ENCODE results near the gene PTPRO. TPM values are rescaled to one million over a fixed set of nuclear protein-coding genes. Genes with fewer than 3 reads are reported as not detected.
A peak's percentile ranks its signal among the peaks of the same experiment; 100 is the strongest.

PTPRO gene
- total RNA-seq, 1 donor, result under 0.01 TPM

DNA sequence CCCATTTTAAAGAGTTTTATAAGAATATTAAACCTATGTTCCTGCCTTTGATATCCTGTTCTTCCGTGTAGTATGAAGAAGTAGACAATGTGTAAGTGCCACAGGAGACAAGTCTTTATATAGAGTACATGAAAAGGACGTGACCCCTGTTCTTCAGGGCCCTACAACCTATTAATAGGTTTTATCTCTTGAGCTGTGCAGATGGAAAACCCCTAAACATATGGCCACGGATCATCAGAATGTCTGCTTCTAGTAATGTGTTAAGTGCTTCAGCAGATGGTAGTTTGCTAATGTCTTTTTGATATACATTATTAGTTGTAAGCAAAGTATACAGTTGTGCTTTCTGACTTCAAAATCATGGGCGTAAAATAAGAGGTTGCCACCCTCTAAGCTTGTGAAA, 228.5 kb downstream of the PTPRO start:
- Histone ChIP-seq H3K27ac (ENCODE audit: low read depth, low read length) (no peak overlapping the region), H3K36me3 (ENCODE audit: insufficient read depth, low read length) (no peaks in the 10 kb centered on the region), H3K9me3 (ENCODE audit: low read depth, low read length) (no peaks in the 10 kb centered on the region), H3K79me2 (ENCODE audit: insufficient read depth, low read length) (no peaks in the 10 kb centered on the region), H4K20me1 (ENCODE audit: insufficient read depth, low read length) (no peaks in the 10 kb centered on the region), H3K4me2 (ENCODE audit: insufficient read depth, low read length) (no peak overlapping the region), H3K4me1 (ENCODE audit: insufficient read depth, low read length) (no peaks in the 10 kb centered on the region), H3K4me3 (ENCODE audit: insufficient read depth, low read length) (no peak overlapping the region), H2AFZ (ENCODE audit: low read length) (no peak overlapping the region), H3K27me3 (ENCODE audit: insufficient read depth, low read length) (no peaks in the 10 kb centered on the region)
- TF ChIP-seq, protein P1, sequence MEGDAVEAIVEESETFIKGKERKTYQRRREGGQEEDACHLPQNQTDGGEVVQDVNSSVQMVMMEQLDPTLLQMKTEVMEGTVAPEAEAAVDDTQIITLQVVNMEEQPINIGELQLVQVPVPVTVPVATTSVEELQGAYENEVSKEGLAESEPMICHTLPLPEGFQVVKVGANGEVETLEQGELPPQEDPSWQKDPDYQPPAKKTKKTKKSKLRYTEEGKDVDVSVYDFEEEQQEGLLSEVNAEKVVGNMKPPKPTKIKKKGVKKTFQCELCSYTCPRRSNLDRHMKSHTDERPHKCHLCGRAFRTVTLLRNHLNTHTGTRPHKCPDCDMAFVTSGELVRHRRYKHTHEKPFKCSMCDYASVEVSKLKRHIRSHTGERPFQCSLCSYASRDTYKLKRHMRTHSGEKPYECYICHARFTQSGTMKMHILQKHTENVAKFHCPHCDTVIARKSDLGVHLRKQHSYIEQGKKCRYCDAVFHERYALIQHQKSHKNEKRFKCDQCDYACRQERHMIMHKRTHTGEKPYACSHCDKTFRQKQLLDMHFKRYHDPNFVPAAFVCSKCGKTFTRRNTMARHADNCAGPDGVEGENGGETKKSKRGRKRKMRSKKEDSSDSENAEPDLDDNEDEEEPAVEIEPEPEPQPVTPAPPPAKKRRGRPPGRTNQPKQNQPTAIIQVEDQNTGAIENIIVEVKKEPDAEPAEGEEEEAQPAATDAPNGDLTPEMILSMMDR (IDR thresholded peaks at IDR 0.05; ENCODE audit: extremely low read depth, low read depth, low read length), result no peak
- no peak for DNase-seq (ENCODE audit: insufficient read length, low spot score, missing footprints)

- TF ChIP-seq, protein P1 (IDR thresholded peaks at IDR 0.05; ENCODE audit: extremely low read depth, low read depth, low read length), result no peak
Observed at GRCh38 chr12:15555446-15555845, 233.1 kb downstream of the PTPRO start.

GRCh38 chr12:15556411-15557102, 234.2 kb downstream of the PTPRO start:
- no peak for DNase-seq (ENCODE audit: insufficient read length, low spot score, missing footprints)
- H2AFZ ChIP-seq (ENCODE audit: low read length), result no peak overlapping the region
- H4K20me1 ChIP-seq (ENCODE audit: insufficient read depth, low read length), result no peaks in the 10 kb centered on the region
- H3K4me1 ChIP-seq (ENCODE audit: insufficient read depth, low read length), result peaks cover 13% of the 10 kb centered on the region
- no peaks in the 10 kb centered on the region for H3K79me2 ChIP-seq (ENCODE audit: insufficient read depth, low read length)
- TF ChIP-seq, protein P1 (IDR thresholded peaks at IDR 0.05; ENCODE audit: extremely low read depth, low read depth, low read length), result no peak
- no peaks in the 10 kb centered on the region for H3K27me3 ChIP-seq (ENCODE audit: insufficient read depth, low read length)
- H3K36me3 ChIP-seq (ENCODE audit: insufficient read depth, low read length), result no peaks in the 10 kb centered on the region
- H3K27ac ChIP-seq (ENCODE audit: low read depth, low read length), result no peak overlapping the region
- no peak overlapping the region for H3K4me3 ChIP-seq (ENCODE audit: insufficient read depth, low read length)
- no peaks in the 10 kb centered on the region for H3K9me3 ChIP-seq (ENCODE audit: low read depth, low read length)
- no peak overlapping the region for H3K4me2 ChIP-seq (ENCODE audit: insufficient read depth, low read length)

More at GRCh38 chr12:15555446-15555845, 233.1 kb downstream of the PTPRO start:
- no peaks in the 10 kb centered on the region for H3K27me3 ChIP-seq (ENCODE audit: insufficient read depth, low read length)
- no peaks in the 10 kb centered on the region for H3K36me3 ChIP-seq (ENCODE audit: insufficient read depth, low read length)
- H4K20me1 ChIP-seq (ENCODE audit: insufficient read depth, low read length), result no peaks in the 10 kb centered on the region
- no peaks in the 10 kb centered on the region for H3K79me2 ChIP-seq (ENCODE audit: insufficient read depth, low read length)
- no peak overlapping the region for H3K4me3 ChIP-seq (ENCODE audit: insufficient read depth, low read length)
- no peaks in the 10 kb centered on the region for H3K9me3 ChIP-seq (ENCODE audit: low read depth, low read length)
- H2AFZ ChIP-seq (ENCODE audit: low read length), result no peak overlapping the region
- H3K4me1 ChIP-seq (ENCODE audit: insufficient read depth, low read length), result peaks cover 13% of the 10 kb centered on the region
- no peak overlapping the region for H3K27ac ChIP-seq (ENCODE audit: low read depth, low read length)
- no peak overlapping the region for H3K4me2 ChIP-seq (ENCODE audit: insufficient read depth, low read length)
- DNase-seq (ENCODE audit: insufficient read length, low spot score, missing footprints), result peak; percentile 15

DNA sequence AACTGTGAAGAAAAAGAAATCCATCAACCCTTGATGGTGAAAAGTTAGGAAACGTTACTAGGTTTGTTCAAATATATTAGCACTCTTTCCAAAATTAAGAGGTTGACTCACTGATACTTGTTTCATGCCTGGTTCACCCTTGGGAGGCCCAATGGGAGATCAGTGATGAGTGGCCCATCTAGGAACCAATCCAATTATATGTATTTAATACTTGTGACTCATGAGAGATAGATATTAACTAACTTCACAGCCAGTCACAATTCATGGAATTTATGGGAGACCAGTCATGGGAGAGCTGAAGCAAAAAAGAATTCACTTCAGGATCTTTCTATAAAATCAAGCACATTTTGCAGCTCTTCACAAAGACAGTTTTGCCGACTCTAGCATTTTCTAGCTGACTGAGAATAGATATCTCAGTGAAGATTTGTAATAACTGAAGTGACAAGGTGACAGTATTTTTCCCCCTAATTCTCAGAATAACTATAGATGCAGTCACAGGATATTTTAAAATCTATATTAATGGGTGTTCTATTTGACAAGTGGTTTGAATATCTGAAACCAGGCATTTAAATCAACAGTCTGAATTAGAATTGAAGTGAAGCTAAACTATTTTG, 236.7 kb downstream of the PTPRO start:
- no peak overlapping the region for H2AFZ ChIP-seq (ENCODE audit: low read length)
- TF ChIP-seq, protein P1 (IDR thresholded peaks at IDR 0.05; ENCODE audit: extremely low read depth, low read depth, low read length), result no peak
- no peaks in the 10 kb centered on the region for H3K36me3 ChIP-seq (ENCODE audit: insufficient read depth, low read length)
- no peak overlapping the region for H3K4me3 ChIP-seq (ENCODE audit: insufficient read depth, low read length)
- peak overlapping the region; percentile 47 for H3K4me2 ChIP-seq (ENCODE audit: insufficient read depth, low read length)
- peak; percentile 8 for DNase-seq (ENCODE audit: insufficient read length, low spot score, missing footprints)
- H3K27me3 ChIP-seq (ENCODE audit: insufficient read depth, low read length), result no peaks in the 10 kb centered on the region
- H3K9me3 ChIP-seq (ENCODE audit: low read depth, low read length), result no peaks in the 10 kb centered on the region
- peak overlapping the region; percentile 41 for H3K27ac ChIP-seq (ENCODE audit: low read depth, low read length)
- peaks cover 23% of the 10 kb centered on the region for H3K4me1 ChIP-seq (ENCODE audit: insufficient read depth, low read length)
- H3K79me2 ChIP-seq (ENCODE audit: insufficient read depth, low read length), result no peaks in the 10 kb centered on the region
- no peaks in the 10 kb centered on the region for H4K20me1 ChIP-seq (ENCODE audit: insufficient read depth, low read length)
